ENCODE data around the gene FBXW5.
A peak's percentile ranks its signal among the peaks of the same experiment; 100 is the strongest.

Gene FBXW5

GRCh38 chr9:136977223-136977622 is 32.7 kb upstream of the FBXW5 start, which contains the start of gene PTGDS:
TSS of gene PTGDS (plus strand) at chr9:136977504. CDS start at chr9:136977579, 75 bp downstream.
- DNase-seq, result no peak

GRCh38 chr9:136975644-136976043 is 31.1 kb upstream of the FBXW5 start:
- peak; percentile 46 for DNase-seq

- no peak for DNase-seq
These were observed 30.4 kb upstream of the FBXW5 start for GRCh38 chr9:136974817-136975535.

- DNase-seq, result no peak
These were observed 29.4 kb upstream of the FBXW5 start for GRCh38 chr9:136973618-136974617.

GRCh38 chr9:136972743-136973142 is 28.2 kb upstream of the FBXW5 start:
- DNase-seq, result no peak

GRCh38 chr9:136972335-136972734 is 27.8 kb upstream of the FBXW5 start:
- DNase-seq, result no peak

- DNase-seq, result no peak
These were observed 27.2 kb upstream of the FBXW5 start for GRCh38 chr9:136971746-136972145.

- DNase-seq, result no peak
These were observed 25.8 kb upstream of the FBXW5 start for GRCh38 chr9:136970361-136970760.

- no peak for DNase-seq
These were observed 25.2 kb upstream of the FBXW5 start for GRCh38 chr9:136969774-136970173.

- DNase-seq, result no peak
These were observed 24.6 kb upstream of the FBXW5 start for GRCh38 chr9:136969150-136969549.

GRCh38 chr9:136968333-136969127 is 24.0 kb upstream of the FBXW5 start:
- no peak for DNase-seq

GRCh38 chr9:136965771-136966484 is 21.4 kb upstream of the FBXW5 start:
- peak; percentile 34 for DNase-seq

- DNase-seq, result no peak
These were observed 20.4 kb upstream of the FBXW5 start for GRCh38 chr9:136964833-136965422.

GRCh38 chr9:136964171-136964689 is 19.7 kb upstream of the FBXW5 start:
- no peak for DNase-seq

- no peak for DNase-seq
These were observed 19.2 kb upstream of the FBXW5 start for GRCh38 chr9:136963751-136964150.

- DNase-seq, result no peak
These were observed 18.8 kb upstream of the FBXW5 start for GRCh38 chr9:136963341-136963740.

- no peak for DNase-seq
These were observed 18.2 kb upstream of the FBXW5 start for GRCh38 chr9:136962701-136963248.

- no peak for DNase-seq
These were observed 17.6 kb upstream of the FBXW5 start for GRCh38 chr9:136962163-136962562.

GRCh38 chr9:136961279-136962065 is 16.9 kb upstream of the FBXW5 start:
- DNase-seq, result no peak

- no peak for DNase-seq
These were observed 16.4 kb upstream of the FBXW5 start for GRCh38 chr9:136960938-136961275.
